CD4-positive, alpha-beta T cell treated with Interleukin-15 for 4 hours (primary cell): ENCODE results near the gene ESYT3.
"Not testable (repeated sequence)": the region's sequence is repeated elsewhere in the genome, so short reads cannot be mapped to it uniquely, and the experiment has no call there.

ENCODE experiments used
- DNase-seq: peaks from one replicate; pipeline ENCODE4 v3.0.0-alpha.2; 2020; ENCODE audit warnings: low spot score

ESYT3 gene

DNA sequence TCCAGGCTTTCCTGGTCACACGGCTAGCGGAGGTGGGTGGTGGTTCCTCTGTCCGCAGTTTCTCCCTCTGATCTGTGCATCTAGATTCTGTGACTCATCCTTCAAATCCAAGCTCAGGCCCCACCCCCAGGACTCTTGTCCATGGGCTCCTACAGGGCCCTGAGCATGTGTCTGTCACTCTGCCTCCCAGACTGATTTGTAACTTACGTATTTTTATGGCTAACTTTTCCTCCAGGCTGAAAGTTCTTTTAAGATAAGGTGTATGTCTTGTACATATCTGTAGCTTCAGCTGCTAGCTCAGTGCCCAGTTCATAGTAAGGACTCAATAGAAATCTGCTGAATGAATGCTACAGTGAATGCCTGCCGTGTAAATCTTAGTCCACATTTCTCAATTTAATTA lies 8.0 kb downstream of the ESYT3 start:
- no peak for DNase-seq

DNA sequence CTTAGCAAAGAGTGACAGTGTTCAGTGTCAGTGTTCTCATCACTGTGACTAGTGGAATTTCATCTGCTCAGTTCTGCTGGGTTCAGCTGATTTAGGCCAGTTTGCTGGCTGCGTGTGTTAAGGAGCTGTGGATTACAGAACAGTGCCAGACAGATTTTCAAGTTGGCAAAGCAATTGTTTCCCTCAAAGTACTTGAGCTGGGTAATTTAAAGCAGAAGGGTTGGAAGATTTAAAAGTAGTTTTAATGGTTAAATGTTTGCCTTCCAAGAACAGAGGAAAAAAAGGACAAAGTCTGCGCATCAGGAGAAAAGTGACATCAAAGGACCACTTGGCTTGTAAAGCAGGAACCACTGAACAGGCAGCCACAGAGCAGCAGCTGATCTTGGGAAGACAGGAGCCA lies 8.7 kb downstream of the ESYT3 start:
- no peak for DNase-seq

DNA sequence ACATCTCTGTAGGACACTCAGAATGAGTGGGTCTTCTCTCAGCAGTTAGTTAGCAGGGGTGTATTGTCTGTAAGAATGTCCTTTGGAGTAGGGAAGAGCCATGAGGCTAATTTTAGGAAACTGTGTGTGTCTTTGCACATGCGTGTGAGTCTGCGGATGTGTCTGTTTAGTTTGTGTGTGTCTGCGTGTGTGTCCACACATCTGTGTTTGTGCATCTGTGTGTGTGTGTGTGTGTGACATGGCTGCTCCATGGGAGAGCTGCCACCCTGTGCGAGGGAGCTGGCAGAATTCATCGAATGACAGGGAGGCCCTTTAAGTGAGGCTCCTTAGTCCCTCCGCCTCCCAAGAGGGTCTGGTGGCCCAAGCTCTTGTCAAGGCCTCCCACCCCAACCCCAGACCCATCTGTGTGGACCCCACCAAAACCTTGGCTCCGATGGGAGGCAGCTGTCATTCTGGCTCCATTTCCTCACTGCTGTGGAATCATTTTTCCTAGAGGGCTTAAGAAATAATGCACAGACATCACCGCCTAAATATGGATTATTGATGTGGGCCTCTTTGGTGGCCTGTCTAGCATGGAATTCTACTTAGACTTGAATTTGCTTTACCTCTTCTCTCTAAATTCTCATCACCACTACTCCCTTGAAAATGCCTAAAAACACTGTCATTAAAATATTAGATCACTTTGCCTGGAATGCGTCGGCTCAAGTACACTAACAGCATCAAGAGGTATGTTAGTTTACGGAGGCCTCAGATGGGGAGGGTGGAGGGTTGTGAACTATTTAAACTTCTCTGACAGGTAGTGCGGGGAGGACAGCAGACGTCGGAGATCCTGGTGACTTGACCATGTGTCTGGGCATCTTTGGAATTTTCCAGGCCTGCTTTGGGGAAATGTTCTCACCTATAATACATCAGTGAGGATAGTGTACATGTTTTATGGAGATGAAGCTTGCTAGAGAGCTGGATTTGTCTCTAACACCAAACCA lies 9.4 kb downstream of the ESYT3 start:
- DNase-seq: no peak

DNA sequence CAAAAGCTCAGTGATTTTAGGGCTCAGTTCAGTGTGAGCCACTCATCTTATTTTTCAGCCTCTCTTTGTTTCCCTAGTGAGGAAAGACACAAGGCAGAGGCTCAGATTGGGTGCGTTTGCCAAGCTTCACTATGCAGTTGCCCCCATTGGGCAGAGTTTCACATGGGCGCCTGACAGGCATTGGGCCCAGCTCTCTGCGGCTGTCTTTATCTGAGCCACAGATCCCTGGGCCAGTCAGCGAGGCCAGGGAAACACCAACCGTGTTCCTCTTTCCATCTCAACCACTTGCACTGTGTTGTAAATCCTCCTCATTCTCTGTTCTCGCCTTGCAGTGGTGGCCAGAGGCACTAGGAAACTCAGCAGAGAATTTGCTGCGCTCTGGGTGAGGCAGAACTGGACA lies 10.8 kb downstream of the ESYT3 start:
- no peak for DNase-seq

DNA sequence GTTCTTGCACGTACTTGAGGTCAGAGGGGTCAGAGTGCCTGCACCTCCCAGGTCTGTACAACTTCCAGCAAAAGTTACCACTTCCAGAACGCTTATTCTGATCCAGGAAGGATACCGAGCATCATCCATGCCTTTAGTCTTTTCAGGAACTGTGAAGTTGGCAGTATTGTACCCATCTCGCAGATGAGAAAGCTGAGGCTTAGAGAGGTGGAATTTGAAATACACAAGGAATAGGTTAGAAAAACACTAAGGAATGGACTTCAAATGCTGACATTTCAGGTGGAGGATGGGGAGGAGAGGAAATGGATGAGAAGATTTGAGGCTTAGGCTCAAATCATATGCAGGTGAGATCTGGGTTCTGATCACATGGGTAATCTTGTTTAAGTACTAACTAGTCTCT lies 11.2 kb downstream of the ESYT3 start:
- DNase-seq: no peak

DNA sequence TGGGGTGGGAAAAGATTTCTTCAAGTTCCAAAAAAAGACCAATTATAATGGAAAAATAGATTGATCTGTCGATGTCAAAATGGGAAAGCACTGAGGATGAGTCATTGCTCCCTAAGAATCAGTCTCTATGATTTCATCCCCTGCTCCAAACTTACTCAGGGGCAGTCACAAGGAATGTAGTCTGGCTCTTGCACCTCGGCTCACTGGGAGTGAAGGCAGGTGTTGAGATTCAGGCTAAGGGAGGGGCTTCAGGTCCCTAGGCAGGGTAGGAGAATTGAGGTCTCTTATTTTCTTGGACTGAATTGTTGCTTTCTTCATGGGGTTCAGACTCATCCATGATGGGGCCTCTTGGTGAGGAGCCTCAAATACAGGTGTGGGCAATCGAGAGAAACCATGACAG lies 14.2 kb downstream of the ESYT3 start:
- DNase-seq: no peak

DNA sequence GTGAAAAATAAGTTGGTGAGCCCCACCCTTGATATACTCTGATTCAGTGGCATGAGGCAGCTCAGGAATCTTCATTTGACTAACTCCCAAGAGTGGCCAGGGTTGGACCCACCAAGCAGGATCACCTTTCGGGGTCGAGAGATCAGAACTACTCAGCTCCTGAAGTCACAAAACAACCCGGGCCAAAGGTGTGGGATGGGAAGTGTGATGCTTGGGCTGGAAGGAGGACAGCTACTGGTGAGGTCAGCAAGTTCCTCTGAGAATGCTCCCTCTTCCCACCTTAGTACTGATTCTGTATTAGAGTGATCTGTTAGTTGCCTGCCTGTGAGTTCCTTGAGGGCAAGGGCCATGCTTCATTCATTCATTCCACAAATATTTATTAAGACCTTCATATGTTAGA lies 15.1 kb downstream of the ESYT3 start:
- DNase-seq: no peak

DNA sequence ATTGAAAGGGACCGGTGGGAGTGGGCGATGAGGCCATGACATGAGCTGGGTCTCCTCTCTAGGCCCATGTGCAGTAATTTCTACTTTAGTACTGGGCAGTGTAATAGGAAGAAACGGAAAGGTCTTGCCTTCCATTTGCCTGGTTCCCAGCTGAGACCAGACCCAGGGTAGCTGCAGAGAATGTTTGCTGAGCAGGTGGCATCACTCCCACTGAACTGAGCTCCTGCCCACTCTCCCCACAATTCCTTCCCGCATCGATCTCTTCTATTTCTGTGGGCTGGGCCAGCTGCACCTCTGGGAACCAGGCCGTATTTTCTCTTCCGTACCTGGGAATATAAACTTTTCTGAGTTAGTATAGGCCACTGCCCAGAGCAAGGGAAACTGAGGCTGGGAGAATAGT lies 15.8 kb downstream of the ESYT3 start:
- no peak for DNase-seq

DNA sequence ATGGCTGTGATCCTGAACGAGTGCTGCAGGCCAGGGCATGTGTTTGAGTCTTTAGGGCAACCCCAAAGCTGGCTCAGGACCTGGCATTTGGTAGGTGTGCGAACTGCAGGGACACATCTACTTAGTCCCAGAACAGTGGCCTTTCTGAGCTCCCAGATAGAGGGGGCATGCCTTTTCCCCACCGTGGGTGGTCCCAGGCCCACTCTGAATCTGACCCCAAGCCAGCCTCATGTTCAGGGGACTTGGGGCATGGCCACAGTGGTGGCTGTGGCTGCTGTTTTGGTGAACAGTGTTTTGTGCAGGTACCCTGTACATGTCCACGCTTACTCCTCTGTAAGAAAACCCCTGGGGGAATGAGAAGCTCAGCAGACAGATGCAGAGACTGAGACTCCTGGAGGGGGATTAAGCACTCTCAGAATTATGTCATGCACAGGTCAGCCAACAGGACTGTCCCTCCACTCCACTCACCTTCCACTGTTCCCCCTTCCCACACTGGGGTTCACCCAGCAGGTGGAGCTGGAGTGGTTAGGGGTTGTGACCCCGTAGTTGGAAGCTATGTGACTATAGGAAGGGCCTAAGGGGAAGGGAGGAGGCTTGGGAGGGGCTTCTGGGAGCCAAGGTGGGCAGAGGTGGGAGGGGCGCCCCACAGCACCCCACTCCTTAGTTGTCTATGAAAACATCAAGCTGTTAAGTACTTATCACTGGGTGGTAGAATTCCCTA lies 16.4 kb downstream of the ESYT3 start:
- DNase-seq: no peak

DNA sequence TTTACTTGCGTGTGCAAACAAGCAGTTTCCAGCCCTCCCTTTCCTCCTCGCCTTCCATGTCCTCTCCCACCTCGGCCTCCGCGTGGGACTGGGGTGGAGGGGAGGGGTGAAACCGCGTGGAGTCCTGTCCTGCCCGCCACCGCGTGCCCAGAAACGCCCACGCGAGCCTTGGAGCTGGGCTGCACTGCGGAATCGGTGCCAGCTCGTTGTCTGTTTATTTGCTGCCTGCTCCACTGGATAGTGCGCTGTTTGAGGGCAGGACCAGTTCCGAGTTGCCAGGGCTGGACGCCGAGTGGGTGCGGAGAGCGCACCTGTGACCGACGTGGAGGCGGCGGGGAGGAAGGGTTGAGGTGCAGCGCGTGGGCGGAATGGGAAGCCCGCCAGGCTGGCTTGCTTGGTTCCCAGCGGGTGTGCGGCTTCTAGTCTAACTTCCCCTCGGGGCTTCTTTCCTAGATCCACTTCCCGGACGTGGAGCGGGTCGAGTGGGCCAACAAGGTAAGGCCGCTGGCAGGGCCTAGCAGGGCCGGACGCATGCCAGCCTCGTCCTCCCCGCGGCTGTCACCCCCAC lies 17.3 kb downstream of the ESYT3 start:
- DNase-seq: no peak

DNA sequence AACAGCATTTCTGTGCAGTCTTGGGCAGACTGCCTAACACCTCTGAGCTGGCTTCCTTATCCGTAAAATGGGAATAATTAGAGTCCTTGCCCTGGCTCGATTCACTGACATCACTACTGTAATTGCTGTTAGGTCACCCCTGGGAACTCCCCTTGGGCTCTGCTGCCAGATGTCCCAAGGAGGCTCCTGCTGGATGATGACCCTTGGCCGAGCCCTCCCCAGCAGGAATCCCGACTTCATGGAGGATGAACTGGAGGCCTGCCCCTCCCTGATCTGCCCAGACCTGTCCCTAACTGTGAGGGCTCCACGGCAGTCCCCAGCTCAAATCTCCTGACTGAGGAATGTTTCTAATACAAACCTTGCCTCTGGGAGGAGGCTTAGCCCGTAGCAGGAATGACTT lies 18.0 kb downstream of the ESYT3 start:
- DNase-seq: no peak

DNA sequence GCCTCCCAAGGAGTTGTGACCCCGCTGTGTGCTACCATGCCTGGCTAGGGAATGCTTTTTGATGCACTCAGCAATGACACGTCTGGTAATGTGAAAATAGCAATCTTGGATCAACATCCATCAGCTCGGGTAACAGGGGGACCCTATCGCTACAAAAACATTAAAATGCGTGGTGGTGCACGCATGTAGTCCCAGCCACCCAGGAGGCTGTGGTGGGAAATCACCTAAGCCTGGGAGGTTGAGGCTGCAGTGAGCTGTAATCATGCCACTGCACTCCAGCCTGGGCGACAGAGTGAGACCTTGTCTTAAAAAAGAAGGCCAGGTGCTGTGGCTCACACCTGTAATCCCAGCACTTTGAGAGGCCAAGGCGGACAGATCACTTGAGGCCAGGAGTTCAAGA lies 19.5 kb downstream of the ESYT3 start:
- DNase-seq: not testable (repeated sequence)

DNA sequence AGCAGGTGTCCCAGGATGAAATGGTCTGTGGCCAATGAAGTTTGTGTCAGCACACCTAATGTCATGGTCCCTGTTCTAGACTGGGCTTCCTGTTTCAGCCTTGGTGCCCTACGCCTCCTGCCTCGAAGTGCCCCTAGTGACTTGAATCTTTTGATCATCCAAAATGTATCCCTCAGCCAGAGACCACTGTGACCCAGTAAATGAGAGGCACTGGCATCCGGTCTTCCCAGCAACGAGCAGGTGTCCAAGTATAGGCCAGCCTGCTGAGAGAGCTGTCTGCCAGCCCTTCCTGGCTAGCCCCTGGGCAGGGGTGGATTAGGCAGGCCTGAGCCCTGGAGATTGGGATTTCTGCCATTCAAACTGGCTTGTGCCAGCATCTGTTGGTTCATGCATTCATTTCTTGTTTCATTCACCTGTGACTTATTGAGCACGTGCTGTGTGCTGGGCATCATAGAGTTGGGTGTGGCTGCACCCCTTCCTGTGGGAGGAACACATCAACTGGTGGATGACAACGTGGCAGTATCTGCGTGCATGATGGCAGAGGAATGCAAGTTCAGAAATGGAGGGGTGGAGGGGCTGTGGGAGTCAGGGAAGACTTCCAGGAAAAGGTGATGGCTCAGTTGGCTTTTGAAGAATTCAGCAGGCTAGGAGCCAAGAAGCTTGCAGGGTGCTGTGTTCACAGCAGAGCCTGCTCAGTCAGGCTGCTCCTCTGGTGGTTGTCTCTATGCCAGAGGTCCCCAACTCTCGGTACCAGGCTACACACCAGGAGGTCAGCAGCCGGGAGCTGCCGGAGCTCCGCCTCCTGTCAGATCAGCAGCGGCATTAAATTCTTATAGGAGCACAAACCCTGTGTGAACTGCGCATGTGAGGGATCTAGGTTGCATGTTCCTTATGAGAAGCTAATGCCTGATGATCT lies 21.6 kb downstream of the ESYT3 start:
- DNase-seq: no peak

DNA sequence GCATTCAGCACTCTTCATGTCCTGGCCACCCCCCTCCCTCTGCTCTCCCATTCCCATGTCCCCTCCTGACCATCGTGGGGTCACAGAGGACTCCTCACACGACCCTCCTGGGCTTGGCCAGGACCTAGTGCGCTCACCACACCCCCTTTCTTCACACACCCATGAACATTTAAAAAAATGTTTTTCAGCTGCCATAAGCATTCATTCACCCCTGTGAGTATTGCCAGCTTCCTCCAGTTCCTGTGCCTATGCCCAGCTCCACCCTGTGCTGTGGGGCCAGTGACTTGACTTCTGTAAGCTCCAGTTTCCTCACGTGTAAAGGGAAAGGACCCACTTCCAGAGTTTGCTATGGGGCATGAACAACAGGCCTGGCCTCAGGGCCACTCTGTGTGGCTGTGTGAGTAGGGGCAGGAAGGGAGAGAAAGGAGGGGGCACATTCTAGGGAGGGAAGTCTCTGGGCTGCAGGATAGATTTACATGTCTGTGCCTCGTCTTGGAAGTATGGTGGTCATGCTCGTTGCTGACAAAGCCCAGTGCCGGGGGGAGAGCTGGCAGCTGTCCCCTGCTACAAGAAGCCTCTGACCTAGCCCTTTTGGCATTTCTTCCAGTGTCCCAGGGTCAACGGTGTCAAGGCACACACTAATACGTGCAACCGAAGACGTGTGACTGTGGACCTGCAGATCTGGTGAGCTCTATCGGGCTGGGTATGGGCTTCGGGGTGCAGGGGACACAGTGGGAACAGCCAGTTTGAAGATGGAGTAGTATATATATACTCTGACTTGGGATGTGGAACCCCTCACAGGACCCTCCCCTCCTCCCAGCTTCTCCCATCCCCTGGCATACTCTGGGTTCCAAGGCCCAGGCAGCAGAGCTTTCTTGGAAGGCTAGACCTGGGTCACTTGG lies 22.8 kb downstream of the ESYT3 start:
- DNase-seq: no peak

DNA sequence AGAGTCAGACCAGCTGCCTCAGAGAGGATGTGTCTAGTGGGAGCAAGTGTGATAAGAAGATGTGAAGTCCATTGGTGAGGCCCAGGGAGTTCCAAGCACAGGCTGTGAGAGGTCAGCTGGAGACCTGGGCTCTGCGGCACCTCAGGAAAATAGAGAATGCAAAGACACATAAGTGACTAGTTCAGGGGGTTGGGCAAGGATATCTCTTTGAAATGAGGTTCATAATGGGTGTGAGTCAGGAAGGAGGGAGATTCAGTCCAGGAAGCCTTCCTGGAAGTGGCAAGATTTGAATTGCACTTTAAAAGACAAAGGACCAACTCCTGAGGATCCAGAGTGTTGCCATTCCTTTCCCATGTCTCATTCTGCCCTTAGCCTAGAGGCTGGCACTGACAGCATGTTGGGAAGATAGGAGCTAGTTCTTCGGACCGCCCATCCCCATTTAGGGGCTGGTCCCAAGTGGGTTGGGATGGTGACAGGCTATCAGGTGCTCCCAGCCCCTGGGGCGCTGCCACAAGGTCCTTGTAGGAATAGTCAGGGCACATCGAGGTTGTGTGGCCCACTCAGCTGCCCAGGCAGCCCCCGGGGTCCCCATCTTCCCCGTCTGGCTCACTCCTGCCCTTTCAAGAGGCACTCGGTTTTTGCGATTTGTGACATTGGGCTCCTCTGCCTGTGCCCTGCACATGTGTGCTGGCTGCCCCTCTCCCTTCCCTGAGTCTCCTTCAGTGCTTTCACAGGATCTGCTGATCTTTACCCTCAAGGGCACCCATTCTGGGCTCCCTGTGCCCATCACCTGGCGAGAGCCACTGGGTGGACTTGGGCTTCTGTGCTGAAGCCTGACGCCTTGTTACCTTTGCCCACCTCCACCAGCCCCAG lies 23.7 kb downstream of the ESYT3 start:
- DNase-seq: no peak

DNA sequence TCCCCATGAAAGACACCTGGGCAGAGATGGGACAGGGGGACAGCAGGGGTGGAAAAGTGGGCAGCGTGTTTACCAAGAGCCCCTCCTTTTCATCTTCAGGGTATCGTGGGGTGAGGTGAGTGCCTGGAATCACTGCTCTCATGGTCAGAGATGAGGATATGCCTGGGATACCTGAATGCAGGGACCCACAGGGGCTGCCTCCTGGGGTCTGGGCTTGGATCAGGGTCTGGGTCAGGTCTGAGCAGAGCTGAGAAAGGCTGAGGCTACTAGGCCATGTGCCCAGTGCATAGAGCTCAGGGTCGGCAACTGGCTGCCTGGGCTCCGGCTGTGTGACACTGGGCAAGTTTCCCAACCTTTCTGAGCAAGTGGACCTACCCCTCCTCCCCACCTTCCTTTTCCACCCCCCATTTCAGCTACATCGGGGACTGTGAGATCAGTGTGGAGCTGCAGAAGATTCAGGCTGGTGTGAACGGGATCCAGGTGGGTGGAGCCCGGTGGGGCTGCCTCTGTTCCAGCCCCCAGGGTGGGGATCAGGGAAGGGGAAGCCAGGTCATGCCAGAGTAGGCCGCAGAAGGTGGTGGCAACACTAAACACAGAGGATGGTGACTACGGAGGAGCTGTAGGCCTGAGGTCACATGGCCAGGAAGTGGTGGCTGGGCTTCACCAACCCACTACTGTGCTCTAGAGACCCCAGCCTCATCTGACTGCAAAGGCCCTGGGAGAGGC lies 24.5 kb downstream of the ESYT3 start:
- DNase-seq: no peak

DNA sequence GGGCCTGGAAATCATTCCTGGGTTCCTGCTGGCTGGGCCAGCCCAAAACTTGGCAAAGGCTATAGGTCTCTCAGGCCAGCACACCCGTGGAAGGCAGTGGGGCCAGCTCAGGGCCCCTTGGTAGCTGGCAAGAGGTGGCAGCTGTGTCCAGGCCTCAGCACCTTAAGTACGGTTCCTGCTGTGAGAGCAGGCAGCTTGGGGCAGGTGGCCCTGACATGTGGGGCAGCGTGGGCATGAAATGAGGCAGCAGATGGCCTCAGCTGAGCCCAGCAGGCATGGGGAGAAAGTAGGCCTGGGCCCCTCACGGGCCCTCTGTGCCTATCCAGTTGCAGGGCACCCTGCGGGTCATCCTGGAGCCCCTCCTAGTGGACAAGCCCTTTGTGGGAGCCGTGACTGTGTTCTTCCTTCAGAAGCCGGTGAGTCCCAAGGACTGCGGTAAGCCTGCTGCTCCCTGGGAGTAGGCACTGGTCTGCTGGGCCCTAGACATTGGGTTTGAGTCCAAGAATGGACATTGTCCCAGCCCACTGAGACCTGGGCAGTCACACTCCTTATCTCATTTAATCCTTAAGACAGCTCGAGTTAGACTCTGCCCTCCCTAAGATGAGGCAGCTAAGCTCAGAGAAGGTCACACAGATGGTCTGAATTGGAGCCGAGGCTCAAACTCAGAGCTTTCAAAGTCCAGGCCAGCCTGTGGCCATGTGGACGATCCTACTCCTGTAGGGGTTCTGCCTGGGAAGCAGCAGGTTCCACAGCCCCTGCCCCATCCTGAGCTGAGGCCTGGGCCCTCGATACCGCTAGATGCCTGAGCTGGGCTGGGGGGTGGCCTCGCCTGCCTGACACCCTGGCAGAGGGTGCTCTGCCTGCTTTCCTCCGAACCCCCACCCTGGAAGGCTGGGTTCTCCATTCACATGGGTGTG lies 25.5 kb downstream of the ESYT3 start:
- no peak for DNase-seq
